NCI-H526 treated with DMSO at 0.1 percent for 48 hours (cell line): Measurements from ENCODE around the gene ZEB1.

Source experiments
- DNase-seq: peaks from one replicate; lab custom pipeline; 2025; lab: John Stamatoyannopoulos, UW

Gene ZEB1

DNA sequence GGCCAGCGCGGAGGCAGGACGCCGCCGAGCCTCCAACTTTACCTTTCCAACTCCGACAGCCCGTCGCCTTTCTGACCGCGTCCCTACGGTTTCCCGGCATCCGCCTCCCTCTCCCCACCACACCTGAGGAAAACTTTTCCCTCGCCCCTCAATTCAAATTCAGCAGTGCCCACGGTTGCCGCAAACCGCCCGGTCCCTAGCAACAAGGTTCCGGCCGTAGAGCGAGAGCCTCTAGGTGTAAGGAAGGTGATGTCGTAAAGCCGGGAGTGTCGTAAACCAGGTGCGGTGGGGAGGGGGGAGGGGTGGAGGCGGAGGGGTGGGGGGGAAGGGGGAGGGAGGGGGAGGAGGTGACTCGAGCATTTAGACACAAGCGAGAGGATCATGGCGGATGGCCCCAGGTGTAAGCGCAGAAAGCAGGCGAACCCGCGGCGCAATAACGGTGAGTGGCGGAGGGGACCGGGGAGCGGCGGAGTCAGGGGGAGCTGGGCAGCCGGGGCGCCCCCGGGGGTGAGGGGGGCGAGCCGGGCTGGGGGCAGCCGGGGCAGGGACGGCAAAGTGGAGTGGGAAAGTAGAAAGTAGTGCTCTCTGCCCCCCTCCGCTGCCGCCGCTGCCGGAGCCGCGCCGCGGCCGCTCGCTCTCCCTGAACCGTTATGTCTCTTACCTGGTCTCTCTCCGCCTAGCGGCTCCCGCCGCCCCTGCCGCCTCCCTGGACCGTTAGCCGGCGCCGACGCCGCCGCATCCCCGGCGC, at the start of gene ZEB1:
Gene ZEB1 (plus strand): TSS at position 363 of the 748 bp plus-strand sequence. CDS start 19 bp downstream, at position 382.
- DNase-seq = peak; percentile 72

DNA sequence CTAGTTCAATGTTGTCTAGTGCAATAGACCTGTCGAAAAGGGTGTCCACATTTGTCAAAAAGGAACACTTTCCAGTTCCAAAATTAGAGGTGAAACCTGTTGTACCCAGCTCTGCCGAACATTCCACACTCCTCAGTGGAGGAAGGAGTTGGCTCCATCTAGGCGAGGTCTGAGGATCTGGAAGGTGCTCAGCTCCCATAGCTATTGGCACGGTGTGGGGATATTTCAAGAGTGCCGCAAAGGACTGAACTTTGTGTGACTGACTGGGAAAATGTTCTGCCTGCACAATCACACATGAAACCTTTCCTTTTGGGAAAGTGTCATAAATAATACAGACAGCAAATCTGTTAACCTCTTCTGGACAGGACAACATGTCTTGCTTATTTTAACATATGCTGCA, 48.1 kb upstream of the ZEB1 start:
- no peak for DNase-seq

GRCh38 chr10:31272841-31273240, 46.2 kb upstream of the ZEB1 start:
- no peak for DNase-seq

DNA sequence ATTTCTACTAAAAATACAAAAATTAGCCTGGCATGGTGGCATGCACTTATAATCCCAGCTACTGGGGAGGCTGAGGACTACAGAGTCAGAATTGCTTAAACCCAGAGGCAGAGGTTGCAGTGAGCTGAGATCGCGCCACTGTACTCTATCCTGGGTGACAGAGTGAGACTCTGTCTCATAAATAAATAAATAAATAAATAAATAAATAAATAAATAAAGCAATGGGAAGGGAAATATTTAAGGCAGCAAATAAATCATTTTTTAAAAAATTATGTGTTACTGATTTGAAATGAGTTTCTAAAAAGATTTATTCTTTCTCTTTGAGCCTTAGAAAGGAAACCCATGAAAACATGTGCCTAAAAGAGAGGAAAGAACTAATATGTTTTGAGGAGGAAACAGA, 45.2 kb upstream of the ZEB1 start:
- no peak for DNase-seq

- DNase-seq = no peak
Observed at GRCh38 chr10:31274310-31274709, 44.7 kb upstream of the ZEB1 start.

DNA sequence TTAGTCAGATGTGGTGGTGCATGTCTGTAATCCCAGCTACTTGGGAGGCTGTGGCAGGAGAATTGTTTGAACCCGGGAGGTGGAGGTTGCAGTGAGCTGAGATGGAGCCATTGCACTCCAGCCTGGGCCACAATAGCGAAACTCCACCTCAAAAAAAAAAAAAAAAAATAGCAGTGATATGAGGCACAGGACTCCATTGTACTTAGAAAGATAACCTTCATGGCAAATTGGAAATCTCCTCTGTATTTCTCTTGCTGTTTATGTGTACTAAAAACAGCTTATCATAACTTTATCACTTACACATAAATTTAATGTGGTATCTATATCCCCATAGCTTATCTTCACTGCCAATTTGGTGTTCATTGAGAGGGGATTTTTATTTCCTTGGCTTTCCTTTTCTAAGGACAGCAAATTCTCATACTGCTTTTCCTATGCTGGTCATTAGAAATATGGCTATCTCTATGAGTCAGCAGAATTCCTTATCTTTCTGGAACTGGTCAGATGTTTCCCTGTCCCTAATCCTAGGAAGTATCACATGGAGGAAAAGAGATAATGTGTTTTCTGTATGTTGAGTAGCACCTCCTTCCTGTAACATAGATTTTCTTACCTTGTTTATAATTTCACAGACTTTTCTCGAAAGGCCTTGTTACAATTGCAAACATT, 40.6 kb upstream of the ZEB1 start:
- no peak for DNase-seq

- DNase-seq = no peak
Observed at GRCh38 chr10:31280972-31281371, 38.0 kb upstream of the ZEB1 start.

GRCh38 chr10:31288001-31288400, 31.0 kb upstream of the ZEB1 start:
- no peak for DNase-seq

GRCh38 chr10:31288962-31289361, 30.1 kb upstream of the ZEB1 start:
- no peak for DNase-seq

GRCh38 chr10:31290386-31290785, 28.6 kb upstream of the ZEB1 start:
- DNase-seq = no peak

GRCh38 chr10:31291123-31291522, 27.9 kb upstream of the ZEB1 start:
- no peak for DNase-seq

DNA sequence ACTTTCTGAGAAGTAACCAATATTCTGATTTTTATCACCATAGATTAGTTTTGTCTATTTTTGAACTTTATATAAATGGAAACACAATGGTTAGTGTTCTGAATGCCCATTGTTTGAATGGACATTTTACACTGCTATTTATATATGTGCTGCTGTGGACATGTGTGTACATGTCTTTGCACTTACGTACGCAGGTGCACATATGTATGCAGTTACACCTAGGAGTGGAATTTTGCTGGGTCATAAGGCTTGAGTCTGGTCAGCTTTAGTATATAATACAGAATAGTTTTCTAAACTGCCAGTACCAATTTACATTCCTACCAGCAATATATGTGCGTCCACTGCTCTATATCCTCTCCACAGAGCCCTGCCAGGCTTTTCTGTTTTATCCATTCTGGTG, 24.5 kb upstream of the ZEB1 start:
- DNase-seq = no peak

- DNase-seq = no peak
Observed at GRCh38 chr10:31296754-31297153, 22.3 kb upstream of the ZEB1 start.

DNA sequence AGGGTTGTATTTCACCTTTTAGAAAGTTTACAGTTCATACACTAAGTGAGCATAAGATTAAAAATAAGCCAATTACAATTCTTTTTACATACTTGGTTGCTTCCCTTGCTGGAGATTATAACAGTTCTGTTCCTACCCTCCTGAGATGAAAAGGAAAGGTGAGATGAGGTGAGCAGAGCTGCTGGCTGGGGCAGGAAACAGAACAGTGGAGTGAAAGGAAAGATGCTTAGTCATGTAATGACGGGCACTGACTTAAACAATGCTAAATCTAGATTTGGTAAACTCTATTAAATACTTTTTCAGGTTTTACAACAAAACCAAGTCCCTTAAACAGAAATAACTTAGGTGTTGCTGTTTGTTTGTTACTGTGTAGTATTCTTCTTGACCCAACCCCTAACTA, 19.9 kb upstream of the ZEB1 start:
- DNase-seq = no peak

DNA sequence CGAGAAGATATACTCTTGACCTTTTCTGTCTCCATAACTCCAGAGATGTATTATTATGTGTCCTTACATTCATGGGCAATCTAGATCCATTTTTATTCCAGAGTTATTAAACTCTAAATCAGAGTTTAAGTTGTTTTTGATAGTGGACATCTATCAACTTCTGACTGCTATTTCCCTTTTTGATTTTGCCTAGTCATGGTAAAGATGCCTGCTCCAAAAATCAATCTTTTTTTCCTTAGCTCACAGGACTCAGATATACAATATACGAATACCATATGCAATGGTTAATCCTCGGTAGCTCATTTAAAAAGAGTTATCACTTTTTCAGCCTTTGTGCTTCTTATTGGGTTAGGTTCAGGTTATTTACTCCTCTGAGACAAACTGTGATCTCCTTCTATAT, 15.8 kb upstream of the ZEB1 start:
- no peak for DNase-seq

DNA sequence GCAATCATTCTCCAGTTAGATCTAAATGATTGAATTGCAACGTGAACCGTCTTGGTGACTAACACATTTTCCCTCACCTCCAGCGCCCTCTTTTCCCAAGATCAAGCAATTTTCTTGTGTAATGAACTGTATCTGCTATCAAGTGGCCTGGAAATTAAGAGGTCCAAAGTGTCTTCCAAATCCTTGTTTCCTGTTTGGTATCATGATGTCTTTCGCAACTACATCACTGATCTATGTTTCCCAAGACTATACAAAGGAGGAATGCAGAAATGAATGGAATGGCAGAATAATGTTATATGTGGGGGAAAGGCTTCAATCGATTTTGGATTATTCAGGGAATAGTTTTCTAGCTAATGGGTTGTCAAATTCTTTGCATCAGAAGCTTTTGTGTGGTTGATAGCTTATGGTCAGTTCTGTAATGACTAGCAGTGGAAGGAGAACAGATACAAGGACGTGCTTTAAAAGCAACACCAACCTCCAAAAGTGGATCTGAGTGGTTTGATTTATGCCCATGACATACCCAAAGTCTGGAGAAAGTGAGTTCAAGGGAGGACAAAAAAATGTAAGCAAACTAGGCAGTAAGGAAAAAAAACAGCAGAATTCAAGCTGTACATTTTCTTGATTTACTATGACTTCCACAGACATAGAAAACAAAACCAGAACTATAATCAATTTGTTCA, 14.6 kb upstream of the ZEB1 start:
- DNase-seq = no peak

DNA sequence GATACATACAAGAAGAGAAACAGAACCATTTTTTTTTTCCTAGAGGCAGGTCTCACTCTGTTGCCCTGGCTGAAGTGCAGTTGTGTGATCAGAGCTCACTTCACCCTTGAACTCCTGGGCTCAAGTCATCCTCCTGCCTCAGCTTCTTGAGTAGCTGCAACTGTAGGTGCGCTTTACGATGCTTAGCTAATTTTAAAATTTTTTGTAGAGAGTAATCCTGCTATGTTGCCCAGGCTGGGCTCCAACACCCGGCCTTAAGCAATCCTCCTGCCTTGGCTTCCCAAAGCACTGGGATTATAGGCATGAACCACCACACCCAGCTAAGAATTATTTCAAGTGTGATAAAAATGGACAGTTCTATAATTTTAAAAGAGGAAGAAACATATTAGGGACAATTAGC, 5.6 kb upstream of the ZEB1 start:
- no peak for DNase-seq

DNA sequence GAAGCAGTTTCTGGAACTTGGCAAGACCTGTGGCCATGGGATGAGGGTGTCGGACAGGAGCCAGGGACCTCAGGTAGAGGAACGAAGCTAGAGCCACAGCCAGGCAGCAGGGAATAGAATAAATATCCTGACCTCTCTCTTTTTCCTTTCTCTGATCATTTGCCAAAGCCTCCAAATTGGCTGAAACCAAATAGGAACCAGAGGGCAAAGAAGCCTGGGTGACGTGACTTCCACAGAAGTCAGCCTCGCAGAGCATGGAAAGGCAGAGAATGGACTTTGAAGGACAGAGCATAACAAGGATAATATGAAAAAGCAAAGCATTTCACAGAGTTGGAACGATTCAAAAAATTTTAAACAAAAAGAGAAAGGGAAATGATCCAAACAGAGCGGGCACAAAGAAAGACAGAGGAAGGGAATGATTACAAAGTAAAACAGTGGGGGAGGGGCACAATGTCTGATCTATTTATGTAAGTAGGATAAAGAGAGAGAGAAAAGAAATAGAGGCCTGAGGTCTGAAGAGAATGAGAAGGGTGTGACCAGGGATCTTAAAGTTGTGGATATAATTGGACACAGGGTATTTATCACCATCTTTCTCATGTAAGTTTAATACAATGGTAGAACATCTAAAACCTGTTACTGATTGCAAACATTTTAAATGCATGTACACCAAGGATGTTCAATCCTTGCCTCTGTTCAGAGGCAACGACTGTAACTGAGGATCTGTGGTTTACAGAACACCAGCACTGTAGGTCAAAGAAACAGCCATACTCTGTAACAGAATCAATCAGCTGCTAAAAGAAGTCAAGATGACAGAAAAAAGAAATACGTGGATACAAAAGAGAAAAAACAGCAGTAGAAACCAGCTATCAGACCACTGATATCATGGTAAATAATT, 4.5 kb upstream of the ZEB1 start:
- DNase-seq = no peak

DNA sequence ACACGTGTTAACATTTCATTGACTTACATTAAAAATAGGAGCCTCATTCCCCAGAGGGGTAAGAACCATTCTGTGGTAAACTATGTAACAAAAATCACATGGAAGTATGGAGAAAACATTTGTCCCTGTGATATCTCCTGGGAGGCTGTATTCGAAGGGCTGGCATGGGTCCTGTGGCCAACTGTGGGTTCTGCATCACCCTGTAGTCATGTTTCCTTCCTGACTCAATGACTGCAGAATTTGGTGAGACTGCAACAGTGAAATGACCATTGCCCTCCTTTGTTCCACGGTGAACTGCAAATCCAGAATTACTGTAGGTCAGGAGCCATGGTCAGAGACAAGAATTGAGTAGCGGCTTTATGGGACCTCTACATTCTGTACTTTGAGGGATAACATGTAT, 3.6 kb upstream of the ZEB1 start:
- no peak for DNase-seq

DNA sequence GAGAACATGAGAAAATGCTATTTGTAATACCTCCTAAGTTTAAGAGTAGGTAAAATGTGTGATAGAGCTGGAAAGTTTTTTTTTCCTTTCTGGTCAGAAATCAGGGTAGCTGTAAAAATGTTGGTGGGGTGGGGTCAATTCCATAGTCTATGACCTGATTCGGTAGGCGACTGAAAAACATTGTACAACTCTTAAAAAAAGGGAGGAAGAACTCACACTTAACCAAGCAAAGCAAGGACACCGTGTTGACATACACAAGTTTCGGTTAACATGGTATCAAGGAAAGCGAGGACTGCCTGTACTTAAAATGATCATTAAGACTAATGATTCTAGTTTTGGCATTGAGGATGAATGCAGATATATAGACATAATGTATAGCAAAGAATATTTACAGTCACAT, 1.8 kb upstream of the ZEB1 start:
- DNase-seq = no peak

- DNase-seq = no peak
Observed at GRCh38 chr10:31317652-31318381, 1.2 kb upstream of the ZEB1 start.
